ENCODE results near the gene OR6C70.
"Not testable (repeated sequence)": the region's sequence is repeated elsewhere in the genome, so short reads cannot be mapped to it uniquely, and the experiment has no call there.

The OR6C70 gene

GRCh38 chr12:55445357-55445756, 24.6 kb downstream of the OR6C70 start:
- no peak for TF ChIP-seq CTCF (IDR thresholded peaks at IDR 0.05; ENCODE audit: extremely low read depth, missing control alignments)
- no peak for DNase-seq (ENCODE audit: low spot score)

GRCh38 chr12:55443776-55444175, 26.2 kb downstream of the OR6C70 start, which contains the start of gene OR6C2:
OR6C2 (plus strand) TSS chr12:55444076; CDS start chr12:55452214, 8,138 bp downstream.
- TF ChIP-seq CTCF (IDR thresholded peaks at IDR 0.05; ENCODE audit: extremely low read depth, missing control alignments) = no peak
- DNase-seq (ENCODE audit: low spot score) = no peak

GRCh38 chr12:55441233-55441632, 28.7 kb downstream of the OR6C70 start:
- not testable (repeated sequence) for DNase-seq (ENCODE audit: low spot score)

- TF ChIP-seq CTCF (IDR thresholded peaks at IDR 0.05; ENCODE audit: extremely low read depth, missing control alignments) = no peak
- DNase-seq (ENCODE audit: low spot score) = no peak
Observed at GRCh38 chr12:55428331-55429243, 41.4 kb downstream of the OR6C70 start.

GRCh38 chr12:55425954-55426353, 44.0 kb downstream of the OR6C70 start, which contains the start of gene OR6C76:
OR6C76 (plus strand) TSS chr12:55426254; CDS start chr12:55426254, 0 bp downstream.
- TF ChIP-seq CTCF (IDR thresholded peaks at IDR 0.05; ENCODE audit: extremely low read depth, missing control alignments) = no peak
- no peak for DNase-seq (ENCODE audit: low spot score)

GRCh38 chr12:55420307-55420962, 49.5 kb downstream of the OR6C70 start:
- DNase-seq (ENCODE audit: low spot score) = no peak
- TF ChIP-seq CTCF (IDR thresholded peaks at IDR 0.05; ENCODE audit: extremely low read depth, missing control alignments) = no peak
